ENCODE data around the gene CEACAM6. TPM values are rescaled to one million over a fixed set of nuclear protein-coding genes. Genes with fewer than 3 reads are reported as not detected.

CEACAM6 gene
- total and polyA plus RNA-seq, 9 of the 15 experiments (the other 6 are each of a cell fraction or from before 2014, with no cell fraction given) = 0.24 TPM; not detected in 8

DNA sequence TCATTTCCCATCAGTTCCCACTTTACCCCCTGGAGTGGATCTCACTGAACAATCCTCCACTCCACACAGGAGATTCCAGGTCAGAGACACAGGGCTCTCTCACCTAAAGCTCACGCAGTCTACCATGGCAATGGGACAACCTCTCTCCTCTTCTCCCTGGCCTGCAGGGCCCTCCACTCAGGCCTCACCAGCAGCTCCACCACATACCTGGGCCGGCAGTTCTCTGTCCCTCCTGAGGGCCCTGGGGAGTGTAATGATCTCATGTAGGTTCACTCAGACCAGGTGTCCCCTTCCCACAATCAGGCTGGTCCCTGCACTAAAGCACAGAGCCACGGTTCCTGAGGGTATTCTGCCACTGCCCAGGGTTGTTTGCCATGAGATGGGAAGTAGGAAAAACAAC lies 56.7 kb downstream of the CEACAM6 start (continued):
- TF ChIP-seq POLR2A (conservative IDR thresholded peaks at IDR 0.05) (no peak), ZNF512 (tag; IDR thresholded peaks at IDR 0.05) (no peak), ZSCAN32 (CRISPR knock-in tag; IDR thresholded peaks at IDR 0.05) (no peak), ZNF766 (CRISPR knock-in tag; conservative IDR thresholded peaks at IDR 0.05) (no peak), SMARCB1 (IDR thresholded peaks at IDR 0.05; ENCODE audit: insufficient read length, low read depth) (no peak), HDAC6 (IDR thresholded peaks at IDR 0.05; ENCODE audit: low read depth, low read length) (no peak), SAFB2 (IDR thresholded peaks at IDR 0.05; ENCODE audit: borderline replicate concordance, low read depth, low read length, severe bottlenecking) (no peak)

- 0% methylated on average over 4 of the region's 4 CpGs for WGBS (ENCODE audit: insufficient coverage, low coverage, missing lambda C conversion rate)
- CTCF ChIA-PET (ENCODE audit: low intra/inter-chr PET ratio) = interaction anchor here (0.7 kb wide), 1 partner anchor 290 kb away, joined by 3 read pairs; no protein-coding TSS in a partner anchor
- intact Hi-C loops (cut with micrococcal nuclease) = no loop called here
- TF ChIP-seq NFYB (IDR thresholded peaks at IDR 0.05; ENCODE audit: extremely low read depth, insufficient read length) = no peak
- TF ChIP-seq HNRNPLL (IDR thresholded peaks at IDR 0.05; ENCODE audit: low read depth, low read length, poor library complexity, severe bottlenecking) = no peak
- no peak for TF ChIP-seq NR4A1 (CRISPR knock-in tag; IDR thresholded peaks at IDR 0.05)
- TF ChIP-seq NR4A1 (tag; IDR thresholded peaks at IDR 0.05) = no peak
- no peak for TF ChIP-seq NR1H2 (CRISPR knock-in tag; IDR thresholded peaks at IDR 0.05)
These were observed 58.6 kb downstream of the CEACAM6 start for GRCh38 chr19:41813911-41814310.

More at GRCh38 chr19:41813911-41814310, 58.6 kb downstream of the CEACAM6 start:
- Histone ChIP-seq H3K27me3 (ENCODE audit: control insufficient read depth in 2 of 2, insufficient read depth in 2 of 2, low read length in 2 of 2) (peaks cover 3 to 17% of the 10 kb centered on the region in 2 experiments; a peak in 3 of 5 replicates), H3K79me2 (ENCODE audit: control insufficient read depth, insufficient read depth, low read length) (no peaks in the 10 kb centered on the region), H3K27ac (ENCODE audit: extremely low read depth, low read depth, low read length) (no peak overlapping the region), H4K20me1 (replicated peaks; ENCODE audit: control insufficient read depth, insufficient read depth, low read length) (no peaks in the 10 kb centered on the region), H3K4me2 (ENCODE audit: insufficient read depth, low read length) (no peak overlapping the region), H3K9me1 (ENCODE audit: control insufficient read depth, insufficient read depth, low read length) (no peaks in the 10 kb centered on the region), H2AFZ (ENCODE audit: low read depth, low read length) (no peak overlapping the region), H3K36me3 (ENCODE audit: control insufficient read depth, insufficient read depth, low read length) (no peaks in the 10 kb centered on the region), H3K4me1 (replicated peaks in 1 of 2; ENCODE audit: control insufficient read depth in 2 of 2, insufficient read depth in 2 of 2, low read length in 2 of 2) (no peaks in the 10 kb centered on the region), H3K9me3 (replicated peaks; ENCODE audit: control insufficient read depth, insufficient read depth, low read depth, low read length) (no peaks in the 10 kb centered on the region), H3K4me3 (no peak overlapping the region), H3K9ac (ENCODE audit: insufficient read depth in 1 of 2, low read depth in 2 of 2, low read length in 2 of 2) (no peak overlapping the region)
- POLR2A ChIA-PET = interaction anchor here (1.1 kb wide), 1 partner anchor 19 kb away, joined by 3 read pairs; no protein-coding TSS in a partner anchor
- no peak for DNase-seq (ENCODE audit: extremely low read depth in 1 of 4, low spot score in 3 of 4)
- in situ Hi-C loops (cut with MboI) = no loop called here
- ATAC-seq = no peak
- no TSS peak for BruUV-seq (replicated peaks)
- no peak for FAIRE-seq
